Duodenal mucosa (tissue), 2 donors: ENCODE results near the gene KLHL30.

ENCODE experiments used
- H3K27ac ChIP-seq: one replicate; pipeline ENCODE4 v1.7.0; 2013; ENCODE audit warnings: low read depth, low read length
- H3K27me3 ChIP-seq, 2 donors: one replicate each; pipeline ENCODE4 v1.7.0; 2013; ENCODE audit warnings: low read length in 2 of 2, control low read depth in 1 of 2; ENCODE audit not compliant: insufficient read depth in 2 of 2, control insufficient read depth in 1 of 2
- H3K36me3 ChIP-seq, 2 donors: one replicate each; pipeline ENCODE4 v1.7.0; 2013; ENCODE audit warnings: low read length in 2 of 2, control low read depth in 1 of 2; ENCODE audit not compliant: insufficient read depth in 2 of 2, control insufficient read depth in 1 of 2
- H3K4me1 ChIP-seq, 2 donors: one replicate each; pipeline ENCODE4 v1.7.0; 2013; ENCODE audit warnings: low read length in 2 of 2, control low read depth in 1 of 2; ENCODE audit not compliant: insufficient read depth in 2 of 2, control insufficient read depth in 1 of 2
- H3K4me3 ChIP-seq, 2 donors: one replicate each; pipeline ENCODE4 v1.7.0; 2013; ENCODE audit warnings: low read length in 2 of 2, low read depth in 1 of 2
- H3K9ac ChIP-seq, 2 donors: one replicate each; pipeline ENCODE4 v1.7.0; 2013; ENCODE audit warnings: low read length in 2 of 2, low read depth in 1 of 2
- H3K9me3 ChIP-seq, 2 donors: one replicate each; pipeline ENCODE4 v1.7.0; 2013; ENCODE audit warnings: low read length in 2 of 2, control low read depth in 1 of 2; ENCODE audit not compliant: control insufficient read depth in 1 of 2

Gene KLHL30

GRCh38 chr2:238103465-238104225, 34.8 kb upstream of the KLHL30 start:
- no peak overlapping the region for H3K27ac ChIP-seq
- no peaks in the 10 kb centered on the region for H3K27me3 ChIP-seq
- no peaks in the 10 kb centered on the region for H3K36me3 ChIP-seq
- H3K9ac ChIP-seq, result no peak overlapping the region
- H3K4me3 ChIP-seq, result no peak overlapping the region
- peaks cover 18 to 25% of the 10 kb centered on the region in 2 donors for H3K4me1 ChIP-seq
- no peaks in the 10 kb centered on the region for H3K9me3 ChIP-seq

GRCh38 chr2:238104226-238104690, 34.2 kb upstream of the KLHL30 start:
- peaks cover 12 to 23% of the 10 kb centered on the region in 2 donors for H3K4me1 ChIP-seq
- no peak overlapping the region for H3K4me3 ChIP-seq
- H3K27ac ChIP-seq, result no peak overlapping the region
- no peaks in the 10 kb centered on the region for H3K27me3 ChIP-seq
- no peak overlapping the region for H3K9ac ChIP-seq
- no peaks in the 10 kb centered on the region for H3K36me3 ChIP-seq
- no peaks in the 10 kb centered on the region for H3K9me3 ChIP-seq

GRCh38 chr2:238104691-238105371, 33.6 kb upstream of the KLHL30 start:
- no peaks in the 10 kb centered on the region for H3K27me3 ChIP-seq
- H3K9me3 ChIP-seq, result no peaks in the 10 kb centered on the region
- H3K4me1 ChIP-seq, result peaks cover 9 to 21% of the 10 kb centered on the region in 2 donors
- no peaks in the 10 kb centered on the region for H3K36me3 ChIP-seq
- no peak overlapping the region for H3K27ac ChIP-seq
- no peak overlapping the region for H3K4me3 ChIP-seq
- H3K9ac ChIP-seq, result no peak overlapping the region

GRCh38 chr2:238105506-238106338, 32.7 kb upstream of the KLHL30 start:
- H3K4me1 ChIP-seq, result peaks cover 9 to 20% of the 10 kb centered on the region in 2 donors

GRCh38 chr2:238106339-238106697, 32.1 kb upstream of the KLHL30 start:
- H3K9ac ChIP-seq, result no peak overlapping the region
- H3K9me3 ChIP-seq, result no peaks in the 10 kb centered on the region
- H3K4me1 ChIP-seq, result peaks cover 9 to 20% of the 10 kb centered on the region in 2 donors
- H3K4me3 ChIP-seq, result no peak overlapping the region
- H3K27me3 ChIP-seq, result no peaks in the 10 kb centered on the region
- no peaks in the 10 kb centered on the region for H3K36me3 ChIP-seq
- H3K27ac ChIP-seq, result no peak overlapping the region

More at GRCh38 chr2:238105506-238106338, 32.7 kb upstream of the KLHL30 start:
- no peaks in the 10 kb centered on the region for H3K9me3 ChIP-seq
- no peak overlapping the region for H3K9ac ChIP-seq
- no peaks in the 10 kb centered on the region for H3K36me3 ChIP-seq
- H3K27me3 ChIP-seq, result no peaks in the 10 kb centered on the region
- H3K4me3 ChIP-seq, result no peak overlapping the region
- H3K27ac ChIP-seq, result no peak overlapping the region

- Histone ChIP-seq H3K4me3 (peak overlapping the region; percentile 54 to 62), H3K36me3 (no peaks in the 10 kb centered on the region), H3K27ac (no peak overlapping the region), H3K9me3 (no peaks in the 10 kb centered on the region), H3K9ac (peak overlapping the region in 1 of 2 donors; percentile 43), H3K4me1 (peaks cover 9 to 20% of the 10 kb centered on the region in 2 donors), H3K27me3 (no peaks in the 10 kb centered on the region)
Observed at GRCh38 chr2:238106698-238107524, 31.6 kb upstream of the KLHL30 start.

GRCh38 chr2:238107525-238108422, 30.7 kb upstream of the KLHL30 start:
- Histone ChIP-seq H3K9me3 (no peaks in the 10 kb centered on the region), H3K4me3 (peak overlapping the region; percentile 54 to 62), H3K36me3 (no peaks in the 10 kb centered on the region), H3K9ac (peak overlapping the region in 1 of 2 donors; percentile 43), H3K27me3 (no peaks in the 10 kb centered on the region), H3K27ac (no peak overlapping the region), H3K4me1 (peaks cover 9 to 20% of the 10 kb centered on the region in 2 donors)

- H3K4me3 ChIP-seq, result no peak overlapping the region
- no peak overlapping the region for H3K27ac ChIP-seq
- peaks cover 9 to 20% of the 10 kb centered on the region in 2 donors for H3K4me1 ChIP-seq
- no peaks in the 10 kb centered on the region for H3K27me3 ChIP-seq
- H3K9ac ChIP-seq, result no peak overlapping the region
- no peaks in the 10 kb centered on the region for H3K9me3 ChIP-seq
- no peaks in the 10 kb centered on the region for H3K36me3 ChIP-seq
Observed at GRCh38 chr2:238108423-238109183, 29.9 kb upstream of the KLHL30 start.
